Gastroesophageal sphincter (tissue), 3 donors: ENCODE measurements around the gene TBC1D7.

Experiments used
- EP300 ChIP-seq: sonication (generic); formaldehyde crosslinking; IDR thresholded peaks from one replicate; pipeline ENCODE4 v1.6.1; 2017; ENCODE audit warnings: antibody characterized with exemption, mild to moderate bottlenecking
- POLR2A ChIP-seq, 2 donors: fragments of 450-650 bp; IDR thresholded peaks; one replicate each; pipeline ENCODE4 v1.6.1; 2017; ENCODE audit warnings: antibody characterized with exemption in 2 of 2, mild to moderate bottlenecking in 2 of 2, moderate library complexity in 1 of 2
- POLR2AphosphoS5 ChIP-seq: sonication (generic); formaldehyde crosslinking; IDR thresholded peaks from one replicate; pipeline ENCODE4 v1.6.1; 2017; ENCODE audit warnings: antibody characterized with exemption
- TF ChIP-seq, protein P1 (sequence below), 4 experiments: fragments of 200-600 bp in 2 of 4; fragments of 450-650 bp in 2 of 4; sonication (generic) in 1 of 4; IDR thresholded peaks; one replicate each; pipeline ENCODE4 v1.5.1; 2017 to 2019; ENCODE audit warnings: antibody characterized with exemption in 4 of 4, mild to moderate bottlenecking in 2 of 4, moderate library complexity in 2 of 4

DNA sequence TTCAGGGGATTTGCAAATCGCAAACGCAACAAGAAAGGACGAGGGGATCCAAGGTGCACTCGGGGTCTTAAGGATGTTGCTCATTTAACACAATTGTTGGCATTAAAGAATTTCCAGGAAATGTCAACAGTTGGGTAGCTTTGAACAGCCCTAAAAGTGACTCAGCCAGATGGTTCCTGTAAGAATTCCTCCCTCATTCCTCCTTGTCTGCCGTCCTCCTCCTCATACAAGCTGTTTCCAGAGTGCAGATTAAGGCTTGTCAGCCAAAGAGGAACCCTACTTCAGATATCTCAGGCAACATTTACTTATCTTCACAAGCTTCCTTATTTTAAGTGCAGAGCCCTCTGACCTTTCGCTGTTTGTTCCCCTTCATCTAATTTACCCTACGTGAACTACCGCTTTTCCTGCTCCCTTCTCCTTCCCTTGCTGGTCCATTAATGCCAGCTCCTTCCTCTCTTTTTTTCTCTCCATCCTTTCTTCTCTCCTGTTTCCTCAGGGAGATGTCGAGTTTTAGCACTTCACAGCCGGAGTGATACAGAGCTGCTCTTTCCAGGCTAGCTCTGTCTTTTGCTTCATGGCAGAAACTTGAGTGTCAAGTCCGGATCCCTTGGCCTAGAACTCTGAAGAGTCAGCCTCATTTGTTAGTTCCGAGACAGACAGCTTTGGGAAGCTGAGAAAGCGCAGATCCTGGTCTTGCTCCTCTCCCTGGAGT lies 26.1 kb upstream of the TBC1D7 start:
- TF ChIP-seq, protein P1, sequence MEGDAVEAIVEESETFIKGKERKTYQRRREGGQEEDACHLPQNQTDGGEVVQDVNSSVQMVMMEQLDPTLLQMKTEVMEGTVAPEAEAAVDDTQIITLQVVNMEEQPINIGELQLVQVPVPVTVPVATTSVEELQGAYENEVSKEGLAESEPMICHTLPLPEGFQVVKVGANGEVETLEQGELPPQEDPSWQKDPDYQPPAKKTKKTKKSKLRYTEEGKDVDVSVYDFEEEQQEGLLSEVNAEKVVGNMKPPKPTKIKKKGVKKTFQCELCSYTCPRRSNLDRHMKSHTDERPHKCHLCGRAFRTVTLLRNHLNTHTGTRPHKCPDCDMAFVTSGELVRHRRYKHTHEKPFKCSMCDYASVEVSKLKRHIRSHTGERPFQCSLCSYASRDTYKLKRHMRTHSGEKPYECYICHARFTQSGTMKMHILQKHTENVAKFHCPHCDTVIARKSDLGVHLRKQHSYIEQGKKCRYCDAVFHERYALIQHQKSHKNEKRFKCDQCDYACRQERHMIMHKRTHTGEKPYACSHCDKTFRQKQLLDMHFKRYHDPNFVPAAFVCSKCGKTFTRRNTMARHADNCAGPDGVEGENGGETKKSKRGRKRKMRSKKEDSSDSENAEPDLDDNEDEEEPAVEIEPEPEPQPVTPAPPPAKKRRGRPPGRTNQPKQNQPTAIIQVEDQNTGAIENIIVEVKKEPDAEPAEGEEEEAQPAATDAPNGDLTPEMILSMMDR (IDR thresholded peaks at IDR 0.05) = no peak
- TF ChIP-seq POLR2A (IDR thresholded peaks at IDR 0.05) (no peak), POLR2AphosphoS5 (no peak), EP300 (no peak)
